Prostate gland (tissue), 2 donors: ENCODE results near the gene SLC39A6. TPM values are rescaled to one million over a fixed set of nuclear protein-coding genes. Genes with fewer than 3 reads are reported as not detected.

ENCODE experiments used
- DNase-seq: peaks from one replicate; pipeline ENCODE4 v3.0.0-alpha.2; 2019; ENCODE audit warnings: low spot score
- H3K27ac ChIP-seq, 2 donors: fragments of 200-600 bp; sonication (generic); 2 replicates each; pipeline ENCODE4 v1.5.1; 2017 to 2019
- H3K27me3 ChIP-seq: fragments of 200-600 bp; sonication (generic); replicated peaks from 2 replicates; pipeline ENCODE4 v1.5.1; 2019; ENCODE audit not compliant: insufficient read depth
- H3K36me3 ChIP-seq, 2 donors: fragments of 200-600 bp; sonication (generic); 1 replicate in 1 of 2; 2 replicates in 1 of 2; pipeline versions ENCODE4 v1.5.1 to v1.8.1; 2017 to 2019
- H3K4me1 ChIP-seq: fragments of 200-600 bp; sonication (generic); replicated peaks from 2 replicates; pipeline ENCODE4 v1.5.1; 2019
- H3K4me3 ChIP-seq, 2 donors: fragments of 200-600 bp; sonication (generic); 2 replicates each; pipeline ENCODE4 v1.5.1; 2017 to 2019
- H3K9me3 ChIP-seq: fragments of 200-600 bp; sonication (generic); 2 replicates; pipeline ENCODE4 v1.5.1; 2017
- POLR2A ChIP-seq: fragments of 450-650 bp; IDR thresholded peaks from one replicate; pipeline ENCODE4 v1.6.1; 2016; ENCODE audit warnings: antibody characterized with exemption, mild to moderate bottlenecking
- POLR2AphosphoS5 ChIP-seq: sonication (generic); formaldehyde crosslinking; IDR thresholded peaks from one replicate; pipeline ENCODE4 v1.6.1; 2017; ENCODE audit warnings: antibody characterized with exemption
- WGBS: methylation state at CpG from one replicate; pipeline ENCODE4 v1.1.5; 2018; 5-methylcytosine and 5-hydroxymethylcytosine counted together
- intact Hi-C: fragments of 100-400 bp; cut with DNase I; formaldehyde crosslinking; loops from one replicate; pipeline ENCODE4 v1.14.2; 2022
- total RNA-seq, 2 donors: library from RNA; depleted of rRNA; stranded (reverse); fragments of >200 nt; gene quantifications; one replicate each; pipeline ENCODE4 v1.1.0, GENCODE V29; 2016
- TF ChIP-seq, protein P1 (sequence below), 4 experiments: fragments of 200-600 bp in 2 of 4; fragments of 450-650 bp in 2 of 4; sonication (generic) in 2 of 4; IDR thresholded peaks; 1 replicate in 3 of 4; 2 replicates in 1 of 4; pipeline ENCODE4 v1.5.1; 2016 to 2019; ENCODE audit warnings: antibody characterized with exemption in 4 of 4, mild to moderate bottlenecking in 2 of 4, moderate library complexity in 2 of 4

SLC39A6 gene, protein sequence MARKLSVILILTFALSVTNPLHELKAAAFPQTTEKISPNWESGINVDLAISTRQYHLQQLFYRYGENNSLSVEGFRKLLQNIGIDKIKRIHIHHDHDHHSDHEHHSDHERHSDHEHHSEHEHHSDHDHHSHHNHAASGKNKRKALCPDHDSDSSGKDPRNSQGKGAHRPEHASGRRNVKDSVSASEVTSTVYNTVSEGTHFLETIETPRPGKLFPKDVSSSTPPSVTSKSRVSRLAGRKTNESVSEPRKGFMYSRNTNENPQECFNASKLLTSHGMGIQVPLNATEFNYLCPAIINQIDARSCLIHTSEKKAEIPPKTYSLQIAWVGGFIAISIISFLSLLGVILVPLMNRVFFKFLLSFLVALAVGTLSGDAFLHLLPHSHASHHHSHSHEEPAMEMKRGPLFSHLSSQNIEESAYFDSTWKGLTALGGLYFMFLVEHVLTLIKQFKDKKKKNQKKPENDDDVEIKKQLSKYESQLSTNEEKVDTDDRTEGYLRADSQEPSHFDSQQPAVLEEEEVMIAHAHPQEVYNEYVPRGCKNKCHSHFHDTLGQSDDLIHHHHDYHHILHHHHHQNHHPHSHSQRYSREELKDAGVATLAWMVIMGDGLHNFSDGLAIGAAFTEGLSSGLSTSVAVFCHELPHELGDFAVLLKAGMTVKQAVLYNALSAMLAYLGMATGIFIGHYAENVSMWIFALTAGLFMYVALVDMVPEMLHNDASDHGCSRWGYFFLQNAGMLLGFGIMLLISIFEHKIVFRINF
- 100 to 1,000 TPM; 112 to 379 TPM for total RNA-seq

DNA sequence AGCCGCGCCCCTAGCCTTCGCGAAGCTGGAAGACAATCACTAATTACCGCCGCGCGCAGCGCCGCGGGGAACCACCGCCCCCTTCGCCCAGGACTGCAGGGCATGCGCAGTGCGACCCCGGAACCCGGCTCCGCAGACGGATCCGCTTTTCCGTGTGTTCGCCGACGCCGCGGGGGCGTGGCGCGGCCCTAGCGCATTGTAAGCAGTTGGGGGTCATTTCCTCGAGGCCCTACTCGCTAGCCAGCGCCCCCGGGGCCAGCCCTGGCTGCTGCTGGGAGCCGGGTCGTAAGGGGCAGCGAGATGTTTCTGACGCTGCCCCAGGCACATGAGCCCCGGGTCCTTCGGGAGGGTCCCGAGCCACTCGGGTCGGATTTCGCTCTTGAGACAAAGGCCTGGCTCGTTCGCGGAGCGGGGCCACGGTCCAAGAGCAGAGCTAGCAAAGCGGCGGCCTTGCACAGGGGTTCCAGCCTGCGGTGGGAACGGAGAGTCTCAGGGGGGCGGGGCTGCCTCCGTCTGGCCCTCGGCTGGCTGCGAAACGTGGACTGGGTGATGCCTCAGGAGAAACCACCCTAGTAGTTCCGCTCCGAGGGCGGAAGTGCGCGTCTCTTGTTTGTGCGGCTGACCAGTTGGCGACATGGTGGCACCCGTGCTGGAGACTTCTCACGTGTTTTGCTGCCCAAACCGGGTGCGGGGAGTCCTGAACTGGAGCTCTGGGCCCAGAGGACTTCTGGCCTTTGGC is at the start of gene SLC39A6, which contains the start of gene ELP2:
TSS of gene SLC39A6 (minus strand) at position 41 of the 739 bp plus-strand sequence. CDS start 2,333 bp downstream, outside the sequence.
TSS of gene ELP2 (plus strand) at position 600 of the 739 bp plus-strand sequence. CDS start at position 635, 35 bp downstream.
- intact Hi-C loops: loop anchor here (5.0 kb wide), 1 partner anchor 58 kb away; the partner anchor contains the start of gene MOCOS
- 0% methylated on average over 42 of the region's 69 CpGs for WGBS
- H3K9me3 ChIP-seq: no peaks in the 10 kb centered on the region
- TF ChIP-seq POLR2A: peak; percentile 70
- TF ChIP-seq, protein P1, sequence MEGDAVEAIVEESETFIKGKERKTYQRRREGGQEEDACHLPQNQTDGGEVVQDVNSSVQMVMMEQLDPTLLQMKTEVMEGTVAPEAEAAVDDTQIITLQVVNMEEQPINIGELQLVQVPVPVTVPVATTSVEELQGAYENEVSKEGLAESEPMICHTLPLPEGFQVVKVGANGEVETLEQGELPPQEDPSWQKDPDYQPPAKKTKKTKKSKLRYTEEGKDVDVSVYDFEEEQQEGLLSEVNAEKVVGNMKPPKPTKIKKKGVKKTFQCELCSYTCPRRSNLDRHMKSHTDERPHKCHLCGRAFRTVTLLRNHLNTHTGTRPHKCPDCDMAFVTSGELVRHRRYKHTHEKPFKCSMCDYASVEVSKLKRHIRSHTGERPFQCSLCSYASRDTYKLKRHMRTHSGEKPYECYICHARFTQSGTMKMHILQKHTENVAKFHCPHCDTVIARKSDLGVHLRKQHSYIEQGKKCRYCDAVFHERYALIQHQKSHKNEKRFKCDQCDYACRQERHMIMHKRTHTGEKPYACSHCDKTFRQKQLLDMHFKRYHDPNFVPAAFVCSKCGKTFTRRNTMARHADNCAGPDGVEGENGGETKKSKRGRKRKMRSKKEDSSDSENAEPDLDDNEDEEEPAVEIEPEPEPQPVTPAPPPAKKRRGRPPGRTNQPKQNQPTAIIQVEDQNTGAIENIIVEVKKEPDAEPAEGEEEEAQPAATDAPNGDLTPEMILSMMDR (IDR thresholded peaks at IDR 0.05): peak in 2 of 4 experiments; percentile 10 to 23
- peak; percentile 85 for TF ChIP-seq POLR2AphosphoS5
- peak within 1 kb of the TSS; percentile 100 for H3K27ac ChIP-seq
- no peaks in the 10 kb centered on the region for H3K36me3 ChIP-seq
- DNase-seq: peak; percentile 97
- H3K4me1 ChIP-seq: no peaks in the 10 kb centered on the region
- H3K4me3 ChIP-seq: peak within 1 kb of the TSS; percentile 69 to 88
- no peaks in the 10 kb centered on the region for H3K27me3 ChIP-seq

DNA sequence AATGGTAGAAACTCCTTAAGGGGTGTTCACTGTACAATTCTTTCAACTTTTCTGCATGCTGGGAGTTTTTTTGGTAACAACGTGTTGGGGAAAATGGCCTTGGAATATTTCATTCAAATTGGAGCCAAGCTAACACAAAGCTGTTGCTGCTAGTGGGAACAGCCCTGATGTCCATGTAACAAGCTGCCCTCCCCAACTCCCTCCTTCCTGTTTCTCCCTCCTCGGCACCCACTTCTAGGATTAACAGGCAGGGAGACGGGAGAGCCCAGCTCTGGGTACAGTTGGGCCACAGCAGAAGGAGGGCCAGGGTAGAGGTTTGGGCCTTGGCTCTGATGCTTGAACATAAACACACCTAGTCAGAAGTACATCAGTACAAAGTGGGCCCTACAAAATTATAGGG is 48.8 kb upstream of the SLC39A6 start:
- Histone ChIP-seq H3K4me3 (no peak overlapping the region), H3K4me1 (no peaks in the 10 kb centered on the region), H3K27ac (no peak overlapping the region), H3K27me3 (no peaks in the 10 kb centered on the region), H3K9me3 (no peaks in the 10 kb centered on the region), H3K36me3 (no peaks in the 10 kb centered on the region)
- WGBS: 84% methylated on average over 3 of the region's 3 CpGs
- intact Hi-C loops: no loop called here
- TF ChIP-seq POLR2A: no peak
- TF ChIP-seq POLR2AphosphoS5: no peak
- TF ChIP-seq, protein P1 (IDR thresholded peaks at IDR 0.05): no peak
- DNase-seq: no peak

DNA sequence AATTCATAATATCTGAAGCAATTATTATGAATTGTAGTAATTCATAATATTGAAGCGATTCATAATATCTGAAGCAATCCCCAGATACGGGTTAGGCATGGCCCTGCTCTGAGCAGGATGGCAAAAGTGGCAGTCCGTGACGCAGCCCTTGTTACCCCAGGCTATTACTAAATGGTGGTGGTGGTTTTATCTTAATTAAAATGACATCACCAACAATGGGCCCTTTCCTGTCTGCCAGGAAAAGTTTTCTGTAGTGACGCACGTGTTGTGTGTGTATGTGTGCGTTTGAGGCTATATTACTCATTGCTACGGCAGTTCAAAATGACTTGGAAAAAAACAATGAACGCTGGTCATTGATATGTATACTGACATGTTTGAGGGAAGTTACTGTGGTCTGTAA is 47.6 kb upstream of the SLC39A6 start:
- DNase-seq: no peak
- 95% methylated on average over 9 of the region's 9 CpGs for WGBS
- intact Hi-C loops: no loop called here
- TF ChIP-seq, protein P1 (IDR thresholded peaks at IDR 0.05): no peak
- TF ChIP-seq POLR2A (no peak), POLR2AphosphoS5 (no peak)
- Histone ChIP-seq H3K4me3 (no peak overlapping the region), H3K9me3 (no peaks in the 10 kb centered on the region), H3K4me1 (no peaks in the 10 kb centered on the region), H3K27ac (no peak overlapping the region), H3K27me3 (no peaks in the 10 kb centered on the region), H3K36me3 (no peaks in the 10 kb centered on the region)

DNA sequence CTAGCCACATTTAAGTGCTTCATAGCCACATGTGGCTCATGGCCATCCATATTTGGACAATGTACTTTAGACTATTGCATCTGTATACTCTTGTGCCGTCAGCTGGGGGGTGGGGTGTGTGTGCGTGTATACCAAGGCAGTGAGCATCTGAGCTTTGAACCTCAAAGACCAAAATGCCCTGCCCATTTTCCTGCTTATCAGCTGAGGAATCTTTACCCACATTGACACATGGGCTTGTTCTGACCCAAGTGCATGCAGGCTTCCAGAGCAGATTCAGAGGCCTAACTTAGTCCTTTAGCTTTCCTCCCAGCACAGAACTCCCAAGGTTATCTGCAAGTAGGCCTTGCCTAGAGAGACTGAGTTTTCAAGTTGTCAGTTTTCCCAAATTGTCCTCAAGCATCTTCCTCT is 47.0 kb upstream of the SLC39A6 start:
- TF ChIP-seq POLR2A (no peak), POLR2AphosphoS5 (no peak)
- TF ChIP-seq, protein P1 (IDR thresholded peaks at IDR 0.05): no peak
- intact Hi-C loops: no loop called here

More for the DNA sequence above, 47.0 kb upstream of the SLC39A6 start:
- Histone ChIP-seq H3K27ac (no peak overlapping the region), H3K4me3 (no peak overlapping the region), H3K27me3 (no peaks in the 10 kb centered on the region), H3K36me3 (no peaks in the 10 kb centered on the region), H3K9me3 (no peaks in the 10 kb centered on the region), H3K4me1 (no peaks in the 10 kb centered on the region)
- 93% methylated on average over 2 of the region's 2 CpGs for WGBS
- no peak for DNase-seq
